Pancreas (tissue), 10 donors: Measurements from ENCODE around the gene CCDC116. TPM values are rescaled to one million over a fixed set of nuclear protein-coding genes. Genes with fewer than 3 reads are reported as not detected.

Experiments
- ATAC-seq, 4 donors: fragments of 200-7000 bp; cut with Tn5 transposase; one replicate each; pipeline versions ENCODE4 v1.8.0 to v1.9.1; 2020; ENCODE audit warnings: mild to moderate bottlenecking in 4 of 4, moderate library complexity in 4 of 4
- DNase-seq, 6 donors: peaks; one replicate each; pipeline ENCODE4 v3.0.0-alpha.2; 2020
- FAIRE-seq: peaks from 2 replicates; lab custom pipeline; 2012; peaks lifted over from hg19 to GRCh38; lab: Jason Lieb, UNC
- H3K27ac ChIP-seq, 4 donors: fragments of 200-600 bp; sonication (generic); 1 replicate in 3 of 4; 2 replicates in 1 of 4; pipeline versions ENCODE4 v1.5.0 to v1.8.0; 2020
- H3K27me3 ChIP-seq, 4 donors: fragments of 200-600 bp; one replicate each; pipeline ENCODE4 v1.8.0; 2021
- H3K36me3 ChIP-seq, 3 donors: fragments of 200-600 bp; sonication (generic) in 1 of 3; one replicate each; pipeline versions ENCODE4 v1.5.0 to v1.8.0; 2020 to 2021
- H3K4me1 ChIP-seq, 3 donors: fragments of 200-600 bp; one replicate each; pipeline ENCODE4 v1.8.0; 2021
- H3K4me3 ChIP-seq, 4 donors: fragments of 200-600 bp; sonication (generic) in 2 of 4; one replicate each; pipeline versions ENCODE4 v1.5.0 to v1.8.0; 2020 to 2021
- H3K9me3 ChIP-seq, 4 donors: fragments of 200-600 bp; one replicate each; pipeline ENCODE4 v1.8.0; 2021
- WGBS, 2 donors: extraction: QIAGEN DNeasy Blood & Tissue Kit; methylation state at CpG; one replicate each; pipeline ENCODE4 v1.1.7; 2013; 5-methylcytosine and 5-hydroxymethylcytosine counted together
- intact Hi-C, 3 donors: fragments of 100-400 bp; cut with DNase I; formaldehyde crosslinking; loops; one replicate each; pipeline versions ENCODE4 v1.11.1 to v1.14.2; 2022
- polyA plus RNA-seq, 2 donors: library from polyadenylated mRNA; stranded (reverse); fragments of 200-250 nt; gene quantifications; one replicate each; pipeline ENCODE4 v1.2.3, GENCODE V29; 2013
- total RNA-seq, 6 donors: library from RNA; stranded (reverse); fragmentation: NEBNext Ultra II Directional in 4 of 6; extraction: Animal tissue kit (Norgen Biotek cat#: 25700) in 4 of 6; gene quantifications; one replicate each; pipeline versions ENCODE4 v1.2.1 to v1.2.4, GENCODE V29; 2021 to 2023
- TF ChIP-seq, protein P1 (sequence below), 4 donors: fragments of 200-600 bp; sonication (generic) in 3 of 4; IDR thresholded peaks; one replicate each; pipeline versions ENCODE4 v1.5.0 to v1.8.0; 2021; ENCODE audit warnings: antibody characterized with exemption in 4 of 4
- donor health status: healthy with polysubstance abuse.
- donor health status: DM: no; HTN: no; CAD: no; lungs with moderate emphysema.
- donor health status: DM: no; HTN: no; CAD: no.
- donor health status: control.
- donor health status: control.
- donor health status: Bipolar disorder and iron deficiency.
- donor health status: DM: yes; HTN: yes; CAD: no.
- donor health status: DM: no; HTN: no; CAD: no.
- donor health status: DM: no; HTN: no; CAD: no.
- donor health status: DM: yes; HTN: yes; CAD: no.

CCDC116 gene
- total and polyA plus RNA-seq, 8 donors, result 0.12 to 1.3 (median 0.34) TPM; not detected in 1

DNA sequence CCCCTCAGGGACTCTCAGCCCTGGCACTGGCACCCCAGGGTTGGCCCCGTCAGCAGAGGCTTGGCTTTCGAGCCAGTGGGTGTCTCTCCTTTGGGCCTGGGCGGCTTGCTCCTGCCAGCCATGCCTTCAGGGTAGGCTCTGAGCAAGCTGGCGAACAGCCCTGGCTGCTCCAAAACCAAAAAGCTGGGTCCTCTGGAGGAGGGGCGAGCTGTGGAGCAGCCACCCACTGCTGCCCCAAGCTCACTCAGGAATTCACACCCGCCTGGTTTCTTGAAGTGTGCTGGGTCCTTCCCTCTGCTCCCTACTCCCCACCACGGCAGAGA, 9.0 kb upstream of the CCDC116 start:
- no peaks in the 10 kb centered on the region for H3K27me3 ChIP-seq
- TF ChIP-seq, protein P1, sequence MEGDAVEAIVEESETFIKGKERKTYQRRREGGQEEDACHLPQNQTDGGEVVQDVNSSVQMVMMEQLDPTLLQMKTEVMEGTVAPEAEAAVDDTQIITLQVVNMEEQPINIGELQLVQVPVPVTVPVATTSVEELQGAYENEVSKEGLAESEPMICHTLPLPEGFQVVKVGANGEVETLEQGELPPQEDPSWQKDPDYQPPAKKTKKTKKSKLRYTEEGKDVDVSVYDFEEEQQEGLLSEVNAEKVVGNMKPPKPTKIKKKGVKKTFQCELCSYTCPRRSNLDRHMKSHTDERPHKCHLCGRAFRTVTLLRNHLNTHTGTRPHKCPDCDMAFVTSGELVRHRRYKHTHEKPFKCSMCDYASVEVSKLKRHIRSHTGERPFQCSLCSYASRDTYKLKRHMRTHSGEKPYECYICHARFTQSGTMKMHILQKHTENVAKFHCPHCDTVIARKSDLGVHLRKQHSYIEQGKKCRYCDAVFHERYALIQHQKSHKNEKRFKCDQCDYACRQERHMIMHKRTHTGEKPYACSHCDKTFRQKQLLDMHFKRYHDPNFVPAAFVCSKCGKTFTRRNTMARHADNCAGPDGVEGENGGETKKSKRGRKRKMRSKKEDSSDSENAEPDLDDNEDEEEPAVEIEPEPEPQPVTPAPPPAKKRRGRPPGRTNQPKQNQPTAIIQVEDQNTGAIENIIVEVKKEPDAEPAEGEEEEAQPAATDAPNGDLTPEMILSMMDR (IDR thresholded peaks at IDR 0.05), result no peak
- H3K36me3 ChIP-seq, result no peaks in the 10 kb centered on the region
- H3K27ac ChIP-seq, result no peak overlapping the region
- peak in 1 of 6 donors; percentile 72 for DNase-seq
- H3K9me3 ChIP-seq, result no peaks in the 10 kb centered on the region
- H3K4me3 ChIP-seq, result no peak overlapping the region
- peaks cover 5 to 21% (median 5%) of the 10 kb centered on the region in 3 donors for H3K4me1 ChIP-seq
- intact Hi-C loops, result loop anchor here in 1 of 3 donors (10.0 kb wide), 1 partner anchor 59 kb away; the partner anchor contains the start of gene UBE2L3
- WGBS, 2 donors, result 75 to 83% methylated on average over 7 of the region's 7 CpGs
- no peak for FAIRE-seq
- ATAC-seq, result no peak

DNA sequence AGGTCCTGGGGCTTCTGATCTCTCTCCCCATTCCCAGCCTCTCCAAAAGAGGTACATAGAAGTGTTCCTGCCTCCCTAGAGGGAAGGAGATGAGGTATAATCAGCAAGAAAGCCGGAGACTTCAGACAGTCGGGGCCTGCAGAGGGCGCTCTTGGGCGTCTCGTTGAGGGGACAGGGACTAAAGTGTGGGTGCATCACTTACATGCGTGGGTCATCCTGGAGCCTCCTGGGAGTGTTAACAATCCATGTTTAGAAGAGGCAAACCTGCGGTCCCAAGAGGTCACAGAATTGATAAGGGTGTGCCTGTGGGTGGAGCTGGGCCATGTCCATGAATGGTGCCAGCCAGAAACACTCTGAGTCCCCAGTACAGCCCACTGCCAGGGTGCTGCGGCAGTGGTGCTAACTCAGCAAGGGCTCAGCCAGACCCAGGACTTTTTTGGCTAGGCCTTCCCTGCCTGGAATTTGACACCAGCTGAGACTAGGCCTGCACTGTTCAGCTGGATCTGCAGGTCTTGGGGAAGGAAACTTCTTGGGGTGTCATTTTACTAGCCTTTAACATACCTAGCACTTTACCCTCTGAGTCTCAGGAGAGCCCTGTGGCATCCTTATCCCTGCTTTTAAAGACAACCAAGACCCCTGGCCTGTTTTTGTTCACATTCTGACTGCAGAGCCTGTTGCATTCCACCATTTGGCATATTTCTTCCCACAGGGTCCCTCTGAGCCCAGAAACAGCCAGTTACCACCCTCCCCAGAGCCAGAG, 8.3 kb upstream of the CCDC116 start:
- no peak for ATAC-seq
- no peak for FAIRE-seq
- H3K9me3 ChIP-seq, result no peaks in the 10 kb centered on the region
- 48 to 53% methylated on average over 8 of the region's 8 CpGs for WGBS, 2 donors
- H3K27me3 ChIP-seq, result no peaks in the 10 kb centered on the region
- H3K4me1 ChIP-seq, result peaks cover 11 to 25% (median 11%) of the 10 kb centered on the region in 3 donors
- peak in 2 of 6 donors; percentile 31 to 69 for DNase-seq
- intact Hi-C loops, result loop anchor here in 1 of 3 donors (10.0 kb wide), 1 partner anchor 59 kb away; the partner anchor contains the start of gene UBE2L3
- no peak overlapping the region for H3K4me3 ChIP-seq
- TF ChIP-seq, protein P1 (IDR thresholded peaks at IDR 0.05), result no peak
- H3K27ac ChIP-seq, result no peak overlapping the region
- no peaks in the 10 kb centered on the region for H3K36me3 ChIP-seq

DNA sequence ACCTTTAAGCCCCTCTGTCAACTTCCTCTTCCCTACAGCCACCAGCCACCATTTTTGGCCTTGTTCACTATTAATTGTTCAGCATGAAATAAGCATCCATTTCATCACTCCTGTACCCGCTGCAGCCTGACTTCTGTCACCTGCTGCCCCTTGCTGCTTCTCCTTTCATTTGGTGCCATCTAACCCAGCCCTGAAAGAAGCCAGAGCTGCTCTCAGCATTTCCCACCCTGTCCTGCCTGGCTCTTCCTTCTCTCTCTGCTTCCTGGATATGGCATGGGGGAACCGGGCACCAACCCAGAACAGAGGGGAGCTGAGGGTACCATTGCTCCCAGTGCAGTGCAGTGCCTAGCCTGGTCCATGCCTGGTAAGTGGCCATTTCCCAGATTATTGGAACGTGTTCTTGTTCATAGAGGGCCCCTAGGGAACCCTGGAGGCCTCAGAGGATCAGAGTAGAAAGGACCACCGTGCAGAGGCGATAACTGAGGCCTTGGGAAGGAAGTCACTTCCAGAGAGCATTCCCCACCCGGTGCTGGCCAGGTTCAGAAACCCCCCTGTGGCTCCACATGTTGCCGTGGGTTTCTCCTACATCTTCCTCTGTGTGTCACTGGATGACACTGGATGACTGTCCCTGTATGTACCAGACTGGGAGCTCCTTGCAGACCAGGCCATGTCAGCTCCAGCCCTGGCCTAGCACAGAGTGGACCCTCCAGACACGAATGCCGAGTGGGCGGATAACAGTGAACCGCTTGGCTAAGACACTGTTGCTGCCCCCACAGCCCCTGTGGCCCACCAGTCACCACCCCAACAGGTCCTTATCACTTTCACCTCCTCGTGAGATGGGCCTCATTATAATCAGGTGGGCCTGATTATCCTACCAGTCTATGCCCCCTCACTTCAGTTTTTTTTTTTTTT, 7.4 kb upstream of the CCDC116 start:
- Histone ChIP-seq H3K27ac (no peak overlapping the region), H3K4me3 (no peak overlapping the region), H3K27me3 (no peaks in the 10 kb centered on the region), H3K9me3 (no peaks in the 10 kb centered on the region), H3K4me1 (peaks cover 11 to 17% (median 11%) of the 10 kb centered on the region in 3 donors), H3K36me3 (no peaks in the 10 kb centered on the region)
- no peak for ATAC-seq
- no peak for FAIRE-seq
- DNase-seq, result no peak
- 82 to 87% methylated on average over 12 of the region's 12 CpGs for WGBS, 2 donors
- intact Hi-C loops, result loop anchor here in 2 of 3 donors (5.0 to 10.0 kb wide), 2 partner anchors 48 to 60 kb away; partner anchors contain the start of gene UBE2L3 (in 1 of the 2)
- TF ChIP-seq, protein P1 (IDR thresholded peaks at IDR 0.05), result no peak

DNA sequence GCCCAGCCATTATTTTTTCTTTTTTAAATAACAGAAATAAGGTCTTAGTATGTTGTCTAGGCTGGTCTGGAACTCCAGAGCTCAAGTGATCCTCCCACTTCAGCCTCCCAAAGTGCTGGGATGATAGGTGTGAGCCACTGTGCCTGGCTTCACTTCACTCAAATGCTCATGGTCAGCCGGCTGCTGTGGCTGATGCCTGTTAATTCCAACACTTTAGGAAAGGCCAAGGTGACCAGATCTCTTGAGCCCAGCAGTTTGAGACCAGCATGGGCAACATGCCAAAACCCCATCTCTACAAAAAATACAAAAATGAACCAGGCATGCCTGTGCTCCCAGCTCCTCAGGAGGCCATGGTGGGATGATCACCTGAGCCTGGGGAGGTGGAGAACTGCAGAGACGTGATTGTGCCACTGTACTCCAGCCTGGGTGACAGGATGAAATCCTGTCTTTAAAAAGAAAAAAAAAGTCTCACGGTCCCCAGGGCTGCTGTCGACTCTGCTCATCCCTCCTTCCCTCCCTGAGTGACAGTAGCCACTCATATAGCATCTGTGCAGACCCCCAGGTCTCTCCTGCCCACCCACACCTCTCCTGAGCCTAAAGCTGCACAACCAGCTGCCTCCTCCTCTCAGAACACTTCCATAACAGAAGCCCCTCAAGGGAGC, 6.4 kb upstream of the CCDC116 start:
- TF ChIP-seq, protein P1 (IDR thresholded peaks at IDR 0.05), result no peak
- Histone ChIP-seq H3K36me3 (no peaks in the 10 kb centered on the region), H3K27ac (no peak overlapping the region), H3K9me3 (no peaks in the 10 kb centered on the region), H3K4me1 (peaks cover 11 to 12% (median 11%) of the 10 kb centered on the region in 3 donors), H3K4me3 (no peak overlapping the region), H3K27me3 (no peaks in the 10 kb centered on the region)
- intact Hi-C loops, result loop anchor here in 2 of 3 donors (5.0 to 10.0 kb wide), 2 partner anchors 49 to 61 kb away; partner anchors contain the start of gene UBE2L3 (in 1 of the 2)
- ATAC-seq, result no peak
- no peak for DNase-seq
- FAIRE-seq, result no peak
- 72% methylated on average over 4 of the region's 4 CpGs for WGBS, 2 donors
